Activated T-cell treated with anti-CD3 and anti-CD28 coated beads, Interleukin-2, amount 50 U/mL, for 24 hours (primary cell): ENCODE results near the gene HIPK2.

ENCODE experiments used
- DNase-seq: peaks from one replicate; pipeline ENCODE4 v3.0.0-alpha.2; 2020
- H3K27ac Mint-ChIP-seq: 2 replicates; pipeline ENCODE4 v1.8.0; 2020; ENCODE audit warnings: mild to moderate bottlenecking, mixed read lengths
- H3K27me3 Mint-ChIP-seq: 2 replicates; pipeline ENCODE4 v1.8.0; 2020; ENCODE audit warnings: mixed read lengths
- H3K36me3 Mint-ChIP-seq: 2 replicates; pipeline ENCODE4 v1.8.0; 2020; ENCODE audit warnings: low read depth, mixed read lengths
- H3K4me1 Mint-ChIP-seq: 2 replicates; pipeline ENCODE4 v1.8.0; 2020; ENCODE audit warnings: low read depth, mixed read lengths
- H3K4me3 Mint-ChIP-seq: 2 replicates; pipeline ENCODE4 v1.8.0; 2020; ENCODE audit warnings: mild to moderate bottlenecking, moderate library complexity, mixed read lengths
- H3K9me3 Mint-ChIP-seq: 2 replicates; pipeline ENCODE4 v1.8.0; 2020; ENCODE audit warnings: mixed read lengths

Gene HIPK2

DNA sequence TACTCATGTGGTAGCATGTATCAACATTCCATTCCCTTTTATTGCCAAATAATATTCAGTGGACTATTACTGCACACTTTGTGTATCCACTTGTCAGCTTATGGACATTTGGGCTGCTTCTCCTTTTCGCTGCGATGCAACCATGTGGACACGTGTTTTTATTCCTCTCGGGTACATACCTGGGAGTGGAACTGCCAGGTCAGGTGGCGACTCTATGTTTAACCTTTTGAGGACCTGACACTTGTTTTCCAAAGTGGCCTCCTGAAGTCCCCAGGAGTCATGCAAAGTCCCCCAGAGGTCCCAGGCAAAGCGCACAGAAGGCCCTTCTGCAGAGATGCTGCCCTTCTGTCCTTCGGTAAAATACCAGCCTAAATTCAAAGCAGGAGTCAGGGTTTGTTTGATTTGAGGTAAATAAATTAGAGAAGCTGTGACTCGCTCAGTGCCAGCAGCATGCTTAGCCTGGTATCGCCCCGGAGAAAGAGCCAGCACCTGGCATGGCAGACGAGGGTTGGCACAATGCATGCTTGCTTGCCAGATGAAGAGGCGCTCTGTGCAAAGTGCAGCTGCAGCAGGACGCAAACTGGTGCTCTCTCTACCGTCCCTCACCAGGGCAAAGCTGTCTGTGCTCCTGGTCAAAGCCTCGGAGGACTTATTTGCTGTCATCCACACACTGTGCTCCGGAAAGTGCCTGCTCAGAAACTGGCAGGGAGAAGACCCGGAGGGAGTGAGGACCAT lies 37.8 kb downstream of the HIPK2 start:
- Mint-ChIP-seq H3K36me3 (peaks cover 6% of the 10 kb centered on the region), H3K27ac (no peak overlapping the region), H3K27me3 (no peaks in the 10 kb centered on the region), H3K4me3 (no peak overlapping the region), H3K4me1 (peaks cover 61% of the 10 kb centered on the region), H3K9me3 (no peaks in the 10 kb centered on the region)
- no peak for DNase-seq

GRCh38 chr7:139738772-139739171 lies 39.0 kb downstream of the HIPK2 start:
- DNase-seq: no peak
- peaks cover 11% of the 10 kb centered on the region for H3K36me3 Mint-ChIP-seq
- no peaks in the 10 kb centered on the region for H3K27me3 Mint-ChIP-seq
- H3K9me3 Mint-ChIP-seq: no peaks in the 10 kb centered on the region
- no peak overlapping the region for H3K4me3 Mint-ChIP-seq
- H3K4me1 Mint-ChIP-seq: peaks cover 62% of the 10 kb centered on the region
- H3K27ac Mint-ChIP-seq: peak overlapping the region; percentile 73

DNA sequence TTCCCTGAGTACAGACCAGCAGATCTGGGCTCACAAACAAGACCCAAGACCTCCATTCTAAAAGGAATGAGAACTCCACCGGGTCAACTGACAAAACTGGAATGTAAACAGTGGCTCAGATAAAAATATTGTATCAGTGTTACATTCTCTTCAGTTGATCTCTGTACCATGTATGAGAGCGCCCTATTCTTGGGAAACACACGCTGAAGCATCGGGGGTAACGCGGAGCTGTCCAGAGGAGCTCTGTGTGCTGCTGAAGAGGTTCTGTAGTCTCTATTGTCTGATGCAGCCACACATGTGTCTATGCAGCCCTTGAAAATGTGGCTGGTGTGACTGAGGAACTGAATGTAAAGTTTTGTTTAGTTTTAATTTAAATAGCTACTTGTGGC lies 39.7 kb downstream of the HIPK2 start:
- H3K36me3 Mint-ChIP-seq: peaks cover 11% of the 10 kb centered on the region
- no peaks in the 10 kb centered on the region for H3K27me3 Mint-ChIP-seq
- DNase-seq: no peak
- H3K27ac Mint-ChIP-seq: peak overlapping the region; percentile 87
- H3K4me3 Mint-ChIP-seq: no peak overlapping the region
- H3K4me1 Mint-ChIP-seq: peaks cover 64% of the 10 kb centered on the region
- H3K9me3 Mint-ChIP-seq: no peaks in the 10 kb centered on the region

- Mint-ChIP-seq H3K27me3 (no peaks in the 10 kb centered on the region), H3K9me3 (peaks cover 3% of the 10 kb centered on the region), H3K4me1 (peaks cover 68% of the 10 kb centered on the region), H3K4me3 (peak overlapping the region; percentile 23), H3K27ac (peak overlapping the region; percentile 87), H3K36me3 (peaks cover 11% of the 10 kb centered on the region)
- no peak for DNase-seq
Observed at GRCh38 chr7:139737221-139738100, 40.3 kb downstream of the HIPK2 start.

DNA sequence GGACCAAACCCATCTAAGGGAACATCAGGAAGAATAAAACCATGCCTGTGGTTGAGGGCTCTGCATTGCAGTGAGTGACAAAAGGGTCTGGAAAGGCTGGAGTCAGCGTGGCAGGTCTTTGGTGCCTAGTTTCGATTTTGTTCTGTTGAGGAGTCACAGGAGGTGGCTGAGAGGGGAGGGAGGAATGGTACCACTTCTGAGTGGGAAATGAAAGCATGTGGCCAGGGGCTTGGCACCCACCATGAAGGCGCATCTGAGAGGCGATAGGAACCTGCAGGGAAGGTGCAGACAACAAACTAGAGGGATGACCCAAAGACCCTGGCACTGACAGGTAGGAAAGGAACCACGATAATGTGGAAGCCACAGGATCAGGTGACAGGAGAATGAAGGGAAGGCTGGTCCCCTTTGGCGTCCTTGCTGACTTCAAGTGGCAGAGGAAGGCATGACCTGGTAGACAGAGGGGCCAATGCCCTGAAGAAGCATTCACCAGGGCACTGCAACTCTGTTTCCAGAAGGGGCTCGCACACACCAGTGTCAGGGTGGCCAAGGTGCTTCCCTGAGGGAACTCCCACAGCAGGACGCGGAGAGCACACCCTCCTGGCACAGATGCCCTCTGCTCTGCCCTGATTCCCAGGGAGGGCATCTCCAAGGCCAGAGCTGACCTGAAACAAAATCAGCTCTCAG lies 41.7 kb downstream of the HIPK2 start:
- Mint-ChIP-seq H3K4me1 (peaks cover 79% of the 10 kb centered on the region), H3K27me3 (no peaks in the 10 kb centered on the region), H3K36me3 (peaks cover 11% of the 10 kb centered on the region), H3K9me3 (peaks cover 3% of the 10 kb centered on the region), H3K4me3 (no peak overlapping the region), H3K27ac (no peak overlapping the region)
- no peak for DNase-seq

DNA sequence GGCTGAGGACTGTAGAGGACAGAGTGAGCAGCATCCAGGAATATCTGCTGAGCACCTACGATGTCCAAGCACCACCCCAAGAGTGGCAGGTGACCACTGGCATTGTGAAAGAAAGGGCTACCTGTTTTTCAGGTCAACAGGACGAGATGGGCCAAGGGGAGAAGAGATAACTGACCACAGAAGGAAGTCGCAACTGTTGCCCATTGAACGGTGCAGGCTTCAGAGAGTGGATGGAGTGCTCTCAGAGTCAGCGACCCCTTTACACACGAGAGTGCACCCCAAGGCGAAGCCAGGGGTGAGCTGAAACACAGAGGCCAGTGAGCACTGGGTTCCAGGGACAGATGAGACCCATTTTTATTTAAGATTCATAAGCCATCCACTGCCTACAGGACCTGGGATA lies 42.3 kb downstream of the HIPK2 start:
- Mint-ChIP-seq H3K36me3 (peaks cover 11% of the 10 kb centered on the region), H3K27me3 (no peaks in the 10 kb centered on the region), H3K27ac (no peak overlapping the region), H3K4me3 (no peak overlapping the region), H3K4me1 (peaks cover 83% of the 10 kb centered on the region), H3K9me3 (peaks cover 3% of the 10 kb centered on the region)
- DNase-seq: no peak

DNA sequence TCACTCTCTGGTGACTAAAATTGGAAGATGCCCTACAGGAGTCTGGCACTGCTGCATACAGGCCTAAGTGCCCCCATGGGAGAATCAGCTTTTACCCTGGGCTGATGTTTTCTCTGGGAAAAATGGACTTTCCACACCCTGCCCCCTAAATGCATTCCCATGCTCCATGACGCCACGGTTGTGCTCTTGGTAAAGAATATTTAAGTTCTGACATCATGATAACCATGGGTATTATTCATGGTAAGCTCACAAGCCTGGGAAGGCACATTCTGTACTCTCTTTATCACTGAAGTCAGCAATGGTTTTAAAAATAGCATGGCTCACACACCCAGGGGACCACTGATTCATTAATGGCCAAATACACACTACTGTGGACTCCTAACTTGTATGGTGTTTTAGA lies 43.4 kb downstream of the HIPK2 start:
- peaks cover 11% of the 10 kb centered on the region for H3K36me3 Mint-ChIP-seq
- no peaks in the 10 kb centered on the region for H3K27me3 Mint-ChIP-seq
- no peak overlapping the region for H3K27ac Mint-ChIP-seq
- DNase-seq: no peak
- no peak overlapping the region for H3K4me3 Mint-ChIP-seq
- peaks cover 84% of the 10 kb centered on the region for H3K4me1 Mint-ChIP-seq
- peaks cover 3% of the 10 kb centered on the region for H3K9me3 Mint-ChIP-seq

- Mint-ChIP-seq H3K9me3 (peaks cover 3% of the 10 kb centered on the region), H3K27ac (no peak overlapping the region), H3K4me3 (no peak overlapping the region), H3K4me1 (peaks cover 81% of the 10 kb centered on the region), H3K27me3 (no peaks in the 10 kb centered on the region), H3K36me3 (peaks cover 18% of the 10 kb centered on the region)
- no peak for DNase-seq
Observed at GRCh38 chr7:139733751-139734150, 44.0 kb downstream of the HIPK2 start.

DNA sequence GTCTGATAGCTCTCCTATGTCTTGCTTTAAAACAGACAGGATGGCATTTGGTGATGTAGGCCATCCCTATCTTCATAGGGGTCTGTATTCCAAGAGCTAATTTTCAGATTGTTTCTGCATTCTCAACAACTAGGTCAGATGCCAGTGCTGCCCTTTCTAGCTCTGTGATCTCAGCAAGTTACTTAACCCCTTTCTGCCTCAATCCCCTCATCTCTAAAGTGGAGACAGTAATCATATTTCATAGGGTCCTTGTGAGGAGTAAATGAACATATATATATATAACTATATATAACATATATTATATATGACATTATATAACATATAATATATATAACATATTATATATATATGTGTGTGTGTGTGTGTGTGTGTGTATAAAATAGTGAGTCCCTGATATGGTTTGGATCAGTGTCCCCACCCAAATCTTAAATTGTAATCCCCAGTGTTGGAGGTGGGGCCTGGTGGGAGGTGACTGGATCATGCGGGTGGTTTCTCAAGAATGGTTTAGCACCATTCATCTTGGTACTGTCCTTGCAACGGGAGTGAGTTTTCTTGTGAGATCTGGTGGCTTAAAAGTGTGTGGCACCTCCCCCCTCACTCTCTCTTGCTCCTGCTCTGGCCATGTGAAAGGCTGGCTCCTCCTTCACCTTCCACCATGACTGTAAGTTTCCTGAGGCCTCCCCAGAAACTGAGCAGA lies 45.2 kb downstream of the HIPK2 start:
- no peak for DNase-seq
- H3K36me3 Mint-ChIP-seq: peaks cover 22% of the 10 kb centered on the region
- no peak overlapping the region for H3K27ac Mint-ChIP-seq
- no peaks in the 10 kb centered on the region for H3K27me3 Mint-ChIP-seq
- H3K4me1 Mint-ChIP-seq: peaks cover 75% of the 10 kb centered on the region
- peaks cover 3% of the 10 kb centered on the region for H3K9me3 Mint-ChIP-seq
- H3K4me3 Mint-ChIP-seq: no peak overlapping the region

GRCh38 chr7:139731802-139732470 lies 45.9 kb downstream of the HIPK2 start:
- H3K27me3 Mint-ChIP-seq: no peaks in the 10 kb centered on the region
- H3K4me1 Mint-ChIP-seq: peaks cover 75% of the 10 kb centered on the region
- no peak for DNase-seq
- peaks cover 20% of the 10 kb centered on the region for H3K36me3 Mint-ChIP-seq
- H3K4me3 Mint-ChIP-seq: no peak overlapping the region
- H3K9me3 Mint-ChIP-seq: peaks cover 3% of the 10 kb centered on the region
- no peak overlapping the region for H3K27ac Mint-ChIP-seq

DNA sequence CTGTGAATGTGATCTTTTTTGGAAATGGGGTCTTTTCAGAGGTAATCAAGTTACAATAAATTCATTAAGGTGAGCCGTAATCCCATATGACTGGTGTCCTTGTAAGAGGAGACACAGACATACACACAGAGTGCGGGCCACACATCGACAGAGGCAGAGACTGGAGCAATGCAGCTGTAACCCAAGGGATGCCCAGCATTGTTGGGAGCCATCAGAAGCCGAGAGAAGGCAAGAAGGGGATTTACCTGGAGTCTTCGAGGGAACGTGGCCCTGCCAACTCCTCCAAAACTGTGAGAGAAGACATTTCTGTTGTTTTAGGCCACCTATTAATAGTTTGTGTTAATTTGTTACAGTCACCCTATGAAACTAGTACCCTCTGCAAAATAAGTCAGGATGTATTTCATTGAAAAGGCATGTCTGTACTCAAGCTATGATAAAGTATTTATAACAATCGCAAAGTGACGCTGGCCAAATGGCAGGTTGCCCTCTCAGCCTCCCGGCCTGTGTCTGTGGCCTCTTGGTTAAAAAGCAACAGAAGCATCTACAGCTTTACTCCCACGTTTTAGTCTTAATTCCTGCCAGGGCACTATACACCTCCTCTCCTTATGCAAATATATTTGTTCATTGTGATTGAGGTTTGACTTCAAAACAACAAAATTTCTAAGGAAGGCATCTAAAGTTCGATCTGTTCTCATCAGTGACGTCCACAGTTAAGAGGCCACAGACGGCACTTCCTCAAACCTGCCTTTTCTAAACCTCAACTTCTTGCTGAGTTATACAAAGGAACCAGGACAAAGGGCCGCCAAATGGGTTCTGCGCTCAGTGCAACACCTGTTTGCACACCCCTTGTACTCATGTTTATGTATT lies 46.8 kb downstream of the HIPK2 start:
- H3K27ac Mint-ChIP-seq: peak overlapping the region; percentile 50
- H3K4me3 Mint-ChIP-seq: no peak overlapping the region
- H3K36me3 Mint-ChIP-seq: peaks cover 20% of the 10 kb centered on the region

GRCh38 chr7:139728203-139728602 lies 49.6 kb downstream of the HIPK2 start:
- Mint-ChIP-seq H3K27ac (no peak overlapping the region), H3K4me3 (no peak overlapping the region), H3K9me3 (peaks cover 3% of the 10 kb centered on the region), H3K4me1 (peaks cover 71% of the 10 kb centered on the region), H3K36me3 (peaks cover 15% of the 10 kb centered on the region), H3K27me3 (no peaks in the 10 kb centered on the region)
- no peak for DNase-seq

More for the DNA sequence above, 46.8 kb downstream of the HIPK2 start:
- DNase-seq: no peak
- H3K27me3 Mint-ChIP-seq: no peaks in the 10 kb centered on the region
- peaks cover 75% of the 10 kb centered on the region for H3K4me1 Mint-ChIP-seq
- H3K9me3 Mint-ChIP-seq: peaks cover 3% of the 10 kb centered on the region

DNA sequence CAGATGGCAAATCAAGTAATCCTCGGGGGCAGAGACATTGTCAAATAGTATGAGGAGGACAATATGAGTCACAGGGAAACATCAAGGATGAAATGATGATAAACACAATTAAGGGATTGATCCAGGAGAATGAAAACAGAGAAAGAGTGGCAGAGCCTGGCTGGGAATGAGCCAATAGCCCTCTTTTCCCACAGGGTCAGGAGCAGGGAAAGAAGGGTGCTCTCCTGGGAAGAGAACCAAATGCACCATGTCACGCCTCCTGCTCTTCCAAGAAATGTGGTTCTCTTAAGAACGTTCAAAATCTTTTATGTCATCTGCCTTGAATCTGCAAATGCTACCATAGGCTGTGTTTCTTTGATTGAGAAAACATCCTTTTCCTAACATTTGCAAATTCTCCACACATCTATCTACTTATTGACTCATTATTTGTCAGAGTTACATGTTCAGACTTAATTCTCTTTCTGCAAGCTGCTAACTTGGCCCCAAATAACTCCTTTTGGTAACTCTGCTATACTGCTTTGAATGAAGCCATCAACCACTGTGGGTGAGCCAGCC lies 50.6 kb downstream of the HIPK2 start:
- H3K27ac Mint-ChIP-seq: no peak overlapping the region
- DNase-seq: no peak
- no peak overlapping the region for H3K4me3 Mint-ChIP-seq
- peaks cover 64% of the 10 kb centered on the region for H3K4me1 Mint-ChIP-seq
- H3K36me3 Mint-ChIP-seq: peaks cover 15% of the 10 kb centered on the region
- H3K9me3 Mint-ChIP-seq: no peaks in the 10 kb centered on the region
- no peaks in the 10 kb centered on the region for H3K27me3 Mint-ChIP-seq
